WTC11 (cell line): Measurements from ENCODE around the gene KIT. TPM values are rescaled to one million over a fixed set of nuclear protein-coding genes. Genes with fewer than 3 reads are reported as not detected.

Source experiments
- ATAC-seq: fragments of 200-7000 bp; cut with Tn5 transposase; 2 replicates; pipeline ENCODE4 v1.10.0; 2021; ENCODE audit warnings: mild to moderate bottlenecking, moderate library complexity
- CTCF ChIA-PET: fragments of 300-600 bp; sonication (Branson Sonifier 250); formaldehyde crosslinking; loops from one replicate; lab custom pipeline; 2021; ENCODE audit warnings: antibody characterized with exemption; lab: Charles Lee
- POLR2A ChIA-PET: fragments of 350-600 bp; sonication (Branson Sonifier 250); formaldehyde crosslinking; loops from one replicate; lab custom pipeline; 2021; ENCODE audit warnings: antibody characterized with exemption; lab: Charles Lee
- DNase-seq: peaks from one replicate; pipeline ENCODE4 v3.0.0; 2021; ENCODE audit warnings: low spot score
- H3K27ac Mint-ChIP-seq: 2 replicates; pipeline ENCODE4 v1.8.0; 2021; ENCODE audit warnings: mixed read lengths
- H3K27me3 Mint-ChIP-seq: 2 replicates; pipeline ENCODE4 v1.8.0; 2021; ENCODE audit warnings: low read depth, mild to moderate bottlenecking, moderate library complexity, mixed read lengths
- H3K36me3 Mint-ChIP-seq: 2 replicates; pipeline ENCODE4 v1.8.0; 2021; ENCODE audit warnings: mixed read lengths
- H3K4me1 Mint-ChIP-seq: 2 replicates; pipeline ENCODE4 v1.8.0; 2022; ENCODE audit warnings: mixed read lengths
- H3K4me3 Mint-ChIP-seq: 2 replicates; pipeline ENCODE4 v1.8.0; 2021; ENCODE audit warnings: mild to moderate bottlenecking, moderate library complexity, mixed read lengths
- H3K9me3 Mint-ChIP-seq: 2 replicates; pipeline ENCODE4 v1.8.0; 2021; ENCODE audit warnings: mixed read lengths
- ARID4B ChIP-seq: sonication (generic); formaldehyde crosslinking; IDR thresholded peaks from 2 replicates; pipeline ENCODE4 v1.8.0; 2023; ENCODE audit warnings: missing genetic modification reagents, mild to moderate bottlenecking, borderline replicate concordance
- ATF2 ChIP-seq: sonication (generic); formaldehyde crosslinking; IDR thresholded peaks from 2 replicates; pipeline ENCODE4 v1.8.1; 2022; ENCODE audit warnings: low read depth, missing genetic modification reagents, borderline replicate concordance
- ATF6 ChIP-seq: sonication (generic); formaldehyde crosslinking; IDR thresholded peaks from 2 replicates; pipeline ENCODE4 v1.8.1; 2023; ENCODE audit warnings: mild to moderate bottlenecking, missing genetic modification reagents
- CREM ChIP-seq: sonication (generic); formaldehyde crosslinking; IDR thresholded peaks from 2 replicates; pipeline ENCODE4 v1.8.1; 2022; ENCODE audit warnings: mild to moderate bottlenecking, missing genetic modification reagents, moderate library complexity
- ESRRA ChIP-seq: sonication (generic); formaldehyde crosslinking; IDR thresholded peaks from 2 replicates; pipeline ENCODE4 v1.8.1; 2022; ENCODE audit warnings: mild to moderate bottlenecking, missing genetic modification reagents, borderline replicate concordance
- FOXK1 ChIP-seq: sonication (generic); formaldehyde crosslinking; IDR thresholded peaks from 2 replicates; pipeline ENCODE4 v1.8.0; 2022; ENCODE audit warnings: mild to moderate bottlenecking, moderate library complexity, missing genetic modification reagents
- GRHL2 ChIP-seq: fragments of 250-450 bp; sonication (Bioruptor Pico); IDR thresholded peaks from 2 replicates; pipeline ENCODE4 v1.8.0; 2022; ENCODE audit warnings: mild to moderate bottlenecking, moderate library complexity; ENCODE audit not compliant: insufficient replicate concordance, severe bottlenecking
- HMGA2 ChIP-seq: fragments of 250-450 bp; sonication (Bioruptor Pico); IDR thresholded peaks from 2 replicates; pipeline ENCODE4 v1.4.0; 2021; ENCODE audit warnings: mild to moderate bottlenecking, moderate library complexity
- MLX ChIP-seq: sonication (generic); formaldehyde crosslinking; IDR thresholded peaks from 2 replicates; pipeline ENCODE4 v1.8.1; 2023; ENCODE audit warnings: mild to moderate bottlenecking, missing genetic modification reagents, moderate library complexity
- MXD4 ChIP-seq: fragments of 250-450 bp; sonication (Bioruptor Pico); IDR thresholded peaks from 2 replicates; pipeline ENCODE4 v1.8.0; 2021; ENCODE audit warnings: mild to moderate bottlenecking, moderate library complexity, borderline replicate concordance
- NFYB ChIP-seq: sonication (generic); formaldehyde crosslinking; conservative IDR thresholded peaks from 2 replicates; pipeline ENCODE4 v1.8.0; 2022; ENCODE audit warnings: low read depth, missing genetic modification reagents
- RORB ChIP-seq: fragments of 250-450 bp; sonication (Bioruptor Pico); IDR thresholded peaks from 2 replicates; pipeline ENCODE4 v1.9.0; 2021; ENCODE audit warnings: mild to moderate bottlenecking
- SOX15 ChIP-seq: fragments of 250-450 bp; sonication (Bioruptor Pico); IDR thresholded peaks from 2 replicates; pipeline ENCODE4 v1.9.0; 2021; ENCODE audit warnings: mild to moderate bottlenecking
- SP1 ChIP-seq: sonication (generic); formaldehyde crosslinking; conservative IDR thresholded peaks from 2 replicates; pipeline ENCODE4 v1.8.1; 2022; ENCODE audit warnings: missing genetic modification reagents
- ZNF138 ChIP-seq: sonication (generic); formaldehyde crosslinking; conservative IDR thresholded peaks from 2 replicates; pipeline ENCODE4 v1.8.1; 2022; ENCODE audit warnings: mild to moderate bottlenecking, moderate library complexity, missing genetic modification reagents
- ZNF232 ChIP-seq: sonication (generic); formaldehyde crosslinking; IDR thresholded peaks from 2 replicates; pipeline ENCODE4 v1.8.0; 2022; ENCODE audit warnings: mild to moderate bottlenecking, missing genetic modification reagents
- ZNF263 ChIP-seq: sonication (generic); formaldehyde crosslinking; IDR thresholded peaks from 2 replicates; pipeline ENCODE4 v1.8.1; 2022; ENCODE audit warnings: low read depth, mild to moderate bottlenecking, moderate library complexity, missing genetic modification reagents
- ZNF512 ChIP-seq: sonication (generic); formaldehyde crosslinking; IDR thresholded peaks from 2 replicates; pipeline ENCODE4 v1.8.1; 2022; ENCODE audit warnings: missing genetic modification reagents, borderline replicate concordance
- total RNA-seq: library from RNA; stranded (reverse); gene quantifications from 3 replicates; pipeline ENCODE4 v1.2.3, GENCODE V29; 2021
- TF ChIP-seq, protein P1 (sequence below): sonication (generic); formaldehyde crosslinking; IDR thresholded peaks from 2 replicates; pipeline ENCODE4 v1.8.0; 2022; ENCODE audit warnings: mild to moderate bottlenecking, missing genetic modification reagents
- TF ChIP-seq, protein P2 (sequence below): sonication (generic); formaldehyde crosslinking; IDR thresholded peaks from 2 replicates; pipeline ENCODE4 v1.8.0; 2023; ENCODE audit warnings: missing genetic modification reagents

The KIT gene
- total RNA-seq, 1 experiment from 2014 or later = 23.3 TPM

- TF ChIP-seq RORB (CRISPR knock-in tag) (no peak), ZNF263 (CRISPR knock-in tag) (no peak), NFYB (CRISPR knock-in tag) (no peak), HMGA2 (no peak), CREM (CRISPR knock-in tag) (no peak), ESRRA (no peak), GRHL2 (no peak), SP1 (CRISPR knock-in tag) (no peak), ARID4B (no peak), ZNF512 (no peak), ATF2 (no peak), ZNF232 (CRISPR knock-in tag) (no peak), MLX (CRISPR knock-in tag) (no peak)
- TF ChIP-seq, protein P1, sequence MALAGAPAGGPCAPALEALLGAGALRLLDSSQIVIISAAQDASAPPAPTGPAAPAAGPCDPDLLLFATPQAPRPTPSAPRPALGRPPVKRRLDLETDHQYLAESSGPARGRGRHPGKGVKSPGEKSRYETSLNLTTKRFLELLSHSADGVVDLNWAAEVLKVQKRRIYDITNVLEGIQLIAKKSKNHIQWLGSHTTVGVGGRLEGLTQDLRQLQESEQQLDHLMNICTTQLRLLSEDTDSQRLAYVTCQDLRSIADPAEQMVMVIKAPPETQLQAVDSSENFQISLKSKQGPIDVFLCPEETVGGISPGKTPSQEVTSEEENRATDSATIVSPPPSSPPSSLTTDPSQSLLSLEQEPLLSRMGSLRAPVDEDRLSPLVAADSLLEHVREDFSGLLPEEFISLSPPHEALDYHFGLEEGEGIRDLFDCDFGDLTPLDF (CRISPR knock-in tag) = no peak
- Mint-ChIP-seq H3K4me3 (no peak overlapping the region), H3K4me1 (peaks cover 13% of the 10 kb centered on the region), H3K36me3 (peaks cover 2% of the 10 kb centered on the region; the same call in 1 of the 2 replicates), H3K27ac (no peak overlapping the region), H3K27me3 (no peaks in the 10 kb centered on the region), H3K9me3 (peaks cover 22% of the 10 kb centered on the region)
- CTCF ChIA-PET = interaction anchor here (1.3 kb wide), 1 partner anchor 17 kb away, joined by 4 read pairs; no protein-coding TSS in a partner anchor
- POLR2A ChIA-PET = no interaction called here
- ATAC-seq (no peak), DNase-seq (no peak)
Measured at GRCh38 chr4:54773022-54773421, 115.3 kb downstream of the KIT start.

DNA sequence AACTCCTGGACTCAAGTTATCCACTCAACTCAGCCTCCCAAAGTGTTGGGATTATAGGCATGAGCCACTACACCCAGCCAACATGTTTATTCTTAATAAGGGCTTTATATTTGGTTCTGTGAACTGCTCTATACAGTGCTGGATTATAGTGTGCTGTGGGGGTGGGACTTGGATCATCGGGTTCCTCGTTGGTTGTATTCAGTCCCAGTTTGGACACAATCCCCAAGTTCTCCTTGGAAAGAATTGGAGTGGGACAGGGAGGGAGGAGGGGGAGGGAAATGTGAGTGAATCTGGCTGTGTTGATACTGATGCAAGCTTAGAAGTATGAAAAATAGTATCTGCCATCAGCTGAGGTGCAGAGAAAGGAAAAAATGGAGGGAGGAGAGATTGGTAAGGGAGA lies 121.3 kb downstream of the KIT start:
- no peaks in the 10 kb centered on the region; the same call in 1 of the 2 replicates for H3K27me3 Mint-ChIP-seq
- H3K36me3 Mint-ChIP-seq = no peaks in the 10 kb centered on the region
- ChIA-PET POLR2A (no interaction called here), CTCF (interaction anchor here (1.5 kb wide), 1 partner anchor 11 kb away, joined by 4 read pairs; no protein-coding TSS in a partner anchor)
- DNase-seq = no peak
- no peak overlapping the region for H3K27ac Mint-ChIP-seq
- ATAC-seq = no peak
- H3K9me3 Mint-ChIP-seq = peaks cover 7% of the 10 kb centered on the region; the same call in 1 of the 2 replicates
- no peak overlapping the region for H3K4me3 Mint-ChIP-seq
- TF ChIP-seq HMGA2 (no peak), SOX15 (no peak), FOXK1 (CRISPR knock-in tag) (no peak), ZNF232 (CRISPR knock-in tag) (no peak), ZNF138 (CRISPR knock-in tag) (no peak), MXD4 (CRISPR knock-in tag) (no peak), ATF6 (CRISPR knock-in tag) (no peak)
- TF ChIP-seq, protein P2, sequence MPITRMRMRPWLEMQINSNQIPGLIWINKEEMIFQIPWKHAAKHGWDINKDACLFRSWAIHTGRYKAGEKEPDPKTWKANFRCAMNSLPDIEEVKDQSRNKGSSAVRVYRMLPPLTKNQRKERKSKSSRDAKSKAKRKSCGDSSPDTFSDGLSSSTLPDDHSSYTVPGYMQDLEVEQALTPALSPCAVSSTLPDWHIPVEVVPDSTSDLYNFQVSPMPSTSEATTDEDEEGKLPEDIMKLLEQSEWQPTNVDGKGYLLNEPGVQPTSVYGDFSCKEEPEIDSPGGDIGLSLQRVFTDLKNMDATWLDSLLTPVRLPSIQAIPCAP (CRISPR knock-in tag) = no peak
- H3K4me1 Mint-ChIP-seq = no peaks in the 10 kb centered on the region
